Subcutaneous adipose tissue (tissue), 4 donors: Measurements from ENCODE around the gene SIAH1. TPM values are rescaled to one million over a fixed set of nuclear protein-coding genes. Genes with fewer than 3 reads are reported as not detected.

ENCODE experiments used
- total RNA-seq, 4 donors: library from RNA; depleted of rRNA; stranded (reverse); fragments of >200 nt; gene quantifications; one replicate each; pipeline ENCODE4 v1.1.0, GENCODE V29; 2016
- TF ChIP-seq, protein P1 (sequence below): fragments of 450-650 bp; IDR thresholded peaks from one replicate; pipeline ENCODE4 v1.5.1; 2016; ENCODE audit warnings: low read depth, mild to moderate bottlenecking, control low read depth, antibody characterized with exemption, moderate library complexity

Gene SIAH1
- total RNA-seq, 4 donors from 2014 or later, result 36.3 to 50.9 (median 41.9) TPM

- TF ChIP-seq, protein P1, sequence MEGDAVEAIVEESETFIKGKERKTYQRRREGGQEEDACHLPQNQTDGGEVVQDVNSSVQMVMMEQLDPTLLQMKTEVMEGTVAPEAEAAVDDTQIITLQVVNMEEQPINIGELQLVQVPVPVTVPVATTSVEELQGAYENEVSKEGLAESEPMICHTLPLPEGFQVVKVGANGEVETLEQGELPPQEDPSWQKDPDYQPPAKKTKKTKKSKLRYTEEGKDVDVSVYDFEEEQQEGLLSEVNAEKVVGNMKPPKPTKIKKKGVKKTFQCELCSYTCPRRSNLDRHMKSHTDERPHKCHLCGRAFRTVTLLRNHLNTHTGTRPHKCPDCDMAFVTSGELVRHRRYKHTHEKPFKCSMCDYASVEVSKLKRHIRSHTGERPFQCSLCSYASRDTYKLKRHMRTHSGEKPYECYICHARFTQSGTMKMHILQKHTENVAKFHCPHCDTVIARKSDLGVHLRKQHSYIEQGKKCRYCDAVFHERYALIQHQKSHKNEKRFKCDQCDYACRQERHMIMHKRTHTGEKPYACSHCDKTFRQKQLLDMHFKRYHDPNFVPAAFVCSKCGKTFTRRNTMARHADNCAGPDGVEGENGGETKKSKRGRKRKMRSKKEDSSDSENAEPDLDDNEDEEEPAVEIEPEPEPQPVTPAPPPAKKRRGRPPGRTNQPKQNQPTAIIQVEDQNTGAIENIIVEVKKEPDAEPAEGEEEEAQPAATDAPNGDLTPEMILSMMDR, result no peak
Observed at GRCh38 chr16:48374255-48374654, 11.0 kb downstream of the SIAH1 start.

- TF ChIP-seq, protein P1, result no peak
Observed at GRCh38 chr16:48373258-48374029, 11.8 kb downstream of the SIAH1 start.

DNA sequence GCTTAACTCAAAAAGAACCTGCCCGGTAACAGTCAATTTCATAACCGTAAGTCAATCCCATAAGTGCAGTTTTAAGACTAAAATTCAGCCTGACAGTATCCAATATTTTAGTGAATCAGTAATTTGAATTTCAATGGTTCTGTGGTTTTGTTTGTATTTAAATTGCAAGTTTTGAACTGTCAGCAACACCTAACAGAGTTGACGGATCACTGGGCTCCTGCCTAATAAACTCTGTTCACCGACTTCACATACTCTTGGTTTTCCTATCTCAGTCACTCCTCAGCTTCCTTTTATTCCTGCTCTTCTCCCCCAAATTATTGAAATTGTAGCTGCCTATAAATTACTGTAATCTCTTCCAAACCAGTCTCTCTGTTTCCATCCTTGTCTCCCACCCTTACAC, 12.5 kb downstream of the SIAH1 start:
- TF ChIP-seq, protein P1, result no peak

GRCh38 chr16:48371393-48371780, 13.8 kb downstream of the SIAH1 start:
- TF ChIP-seq, protein P1, result no peak

DNA sequence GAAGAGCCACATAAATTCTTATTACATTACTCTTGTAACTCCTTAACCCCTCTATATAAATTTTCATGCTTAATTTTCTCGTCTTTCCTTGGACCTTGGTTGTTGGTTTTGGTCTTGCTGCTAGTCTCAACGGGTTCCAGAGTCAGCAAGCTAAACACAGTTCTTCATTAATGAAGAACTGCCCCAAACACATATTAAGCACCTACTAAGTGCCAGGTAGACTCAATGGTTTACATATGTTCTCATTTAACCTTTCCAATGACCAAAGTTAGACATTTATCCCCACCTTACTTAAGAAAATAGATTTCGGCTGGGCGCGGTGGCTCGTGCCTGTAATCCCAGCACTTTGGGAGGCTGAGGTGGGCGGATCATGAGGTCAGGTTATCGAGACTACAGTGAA, 15.0 kb downstream of the SIAH1 start:
- TF ChIP-seq, protein P1, result no peak

DNA sequence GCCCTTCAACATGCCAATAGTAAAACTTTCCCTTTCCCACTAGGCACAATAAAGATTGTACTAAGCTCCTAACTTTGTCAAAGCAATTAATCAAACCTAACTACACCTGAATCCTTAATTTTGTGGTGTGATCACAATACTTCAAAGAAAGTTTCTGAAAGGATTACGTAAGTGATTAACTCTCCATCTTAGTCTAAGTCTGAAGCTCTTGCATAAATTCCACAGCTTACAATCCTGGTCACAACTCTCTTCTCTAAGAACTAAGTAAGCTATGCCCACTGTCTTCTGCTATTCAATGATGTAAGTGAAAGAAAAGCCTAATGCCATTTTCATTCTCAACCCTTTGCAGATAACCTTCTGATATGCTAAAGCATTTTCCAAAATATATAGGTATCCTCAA, 15.4 kb downstream of the SIAH1 start:
- TF ChIP-seq, protein P1, result no peak

DNA sequence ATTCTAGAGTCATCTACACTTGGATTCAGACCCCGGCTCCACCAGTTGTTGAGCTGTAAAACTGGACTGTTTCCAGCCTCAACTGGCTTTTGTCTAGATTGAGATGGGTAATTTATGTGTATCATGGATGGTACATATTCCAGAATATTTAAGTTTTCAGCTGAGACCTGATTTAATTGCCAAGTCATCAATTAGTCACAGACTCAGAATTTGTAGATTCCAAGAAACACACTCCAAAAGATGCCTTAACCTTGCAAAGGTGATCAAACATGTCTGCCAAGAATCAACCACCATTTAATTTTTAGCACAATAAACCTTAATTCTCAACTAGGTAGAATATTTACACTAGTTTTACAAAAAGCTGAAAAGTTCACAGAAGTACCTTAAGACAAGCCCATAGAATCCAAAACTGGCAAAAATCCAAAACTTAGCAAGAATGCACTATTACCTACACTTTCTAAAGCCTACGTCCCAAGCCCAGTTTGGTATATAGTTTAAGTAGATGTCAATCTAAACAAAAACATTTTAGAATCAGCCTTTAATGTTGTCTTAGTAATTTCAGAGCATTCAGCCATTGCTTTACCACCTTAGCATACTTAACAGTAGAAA, 17.7 kb downstream of the SIAH1 start:
- TF ChIP-seq, protein P1, result no peak
